GM19455 (cell line): ENCODE measurements around the gene OGFOD3.
"Not testable (repeated sequence)": the region's sequence is repeated elsewhere in the genome, so short reads cannot be mapped to it uniquely, and the experiment has no call there.

Experiments used
- ATAC-seq: cut with Tn5 transposase; IDR thresholded peaks from one replicate; pipeline ENCODE4 v1.9.1; 2021; ENCODE audit not compliant: unreplicated experiment

The OGFOD3 gene

GRCh38 chr17:82434216-82434565, 15.8 kb upstream of the OGFOD3 start:
- no peak for ATAC-seq

- ATAC-seq, result no peak
These were observed 15.3 kb upstream of the OGFOD3 start for GRCh38 chr17:82433560-82434215.

GRCh38 chr17:82432017-82432416, 13.6 kb upstream of the OGFOD3 start:
- ATAC-seq, result no peak

GRCh38 chr17:82429824-82430223, 11.4 kb upstream of the OGFOD3 start:
- no peak for ATAC-seq

GRCh38 chr17:82428546-82428945, 10.2 kb upstream of the OGFOD3 start:
- ATAC-seq, result no peak

- ATAC-seq, result no peak
These were observed 6.4 kb upstream of the OGFOD3 start for GRCh38 chr17:82424863-82425159.

GRCh38 chr17:82424001-82424862, 5.8 kb upstream of the OGFOD3 start:
- ATAC-seq, result no peak

GRCh38 chr17:82419540-82419939, 1.2 kb upstream of the OGFOD3 start:
- ATAC-seq, result no peak

GRCh38 chr17:82416771-82417170, 1.6 kb downstream of the OGFOD3 start:
- no peak for ATAC-seq

GRCh38 chr17:82416264-82416663, 2.1 kb downstream of the OGFOD3 start:
- no peak for ATAC-seq

- no peak for ATAC-seq
These were observed 2.6 kb downstream of the OGFOD3 start for GRCh38 chr17:82415786-82416185.

GRCh38 chr17:82415336-82415735, 3.0 kb downstream of the OGFOD3 start:
- ATAC-seq, result no peak

GRCh38 chr17:82414548-82415281, 3.7 kb downstream of the OGFOD3 start:
- no peak for ATAC-seq

GRCh38 chr17:82412535-82413520, 5.6 kb downstream of the OGFOD3 start:
- no peak for ATAC-seq

- ATAC-seq, result not testable (repeated sequence)
These were observed 6.3 kb downstream of the OGFOD3 start for GRCh38 chr17:82412081-82412480.

- ATAC-seq, result no peak
These were observed 6.9 kb downstream of the OGFOD3 start for GRCh38 chr17:82411396-82412053.

- no peak for ATAC-seq
These were observed 8.2 kb downstream of the OGFOD3 start for GRCh38 chr17:82410014-82410716.

- no peak for ATAC-seq
These were observed 9.5 kb downstream of the OGFOD3 start for GRCh38 chr17:82408938-82409318.

GRCh38 chr17:82408288-82408937, 10.0 kb downstream of the OGFOD3 start:
- no peak for ATAC-seq
